ENCODE results near the gene GJB3.

GRCh38 chr1:34736692-34737091 is 44.3 kb upstream of the GJB3 start:
- TF ChIP-seq EZH2 (IDR thresholded peaks at IDR 0.05; ENCODE audit: borderline replicate concordance, low read depth, low read length, severe bottlenecking) (no peak), CTCF (IDR thresholded peaks at IDR 0.05; ENCODE audit: borderline replicate concordance, extremely low read depth, low read length, poor library complexity, severe bottlenecking) (no peak)

All from DND-41 (cell line).